HuH-7.5 (cell line): Measurements from ENCODE around the gene OTUD4.
A peak's percentile ranks its signal among the peaks of the same experiment; 100 is the strongest.
"Not testable (repeated sequence)": the region's sequence is repeated elsewhere in the genome, so short reads cannot be mapped to it uniquely, and the experiment has no call there.

ENCODE experiments used
- DNase-seq: peaks from one replicate; pipeline ENCODE4 v3.0.0; 2011; ENCODE audit warnings: low spot score

The OTUD4 gene, protein sequence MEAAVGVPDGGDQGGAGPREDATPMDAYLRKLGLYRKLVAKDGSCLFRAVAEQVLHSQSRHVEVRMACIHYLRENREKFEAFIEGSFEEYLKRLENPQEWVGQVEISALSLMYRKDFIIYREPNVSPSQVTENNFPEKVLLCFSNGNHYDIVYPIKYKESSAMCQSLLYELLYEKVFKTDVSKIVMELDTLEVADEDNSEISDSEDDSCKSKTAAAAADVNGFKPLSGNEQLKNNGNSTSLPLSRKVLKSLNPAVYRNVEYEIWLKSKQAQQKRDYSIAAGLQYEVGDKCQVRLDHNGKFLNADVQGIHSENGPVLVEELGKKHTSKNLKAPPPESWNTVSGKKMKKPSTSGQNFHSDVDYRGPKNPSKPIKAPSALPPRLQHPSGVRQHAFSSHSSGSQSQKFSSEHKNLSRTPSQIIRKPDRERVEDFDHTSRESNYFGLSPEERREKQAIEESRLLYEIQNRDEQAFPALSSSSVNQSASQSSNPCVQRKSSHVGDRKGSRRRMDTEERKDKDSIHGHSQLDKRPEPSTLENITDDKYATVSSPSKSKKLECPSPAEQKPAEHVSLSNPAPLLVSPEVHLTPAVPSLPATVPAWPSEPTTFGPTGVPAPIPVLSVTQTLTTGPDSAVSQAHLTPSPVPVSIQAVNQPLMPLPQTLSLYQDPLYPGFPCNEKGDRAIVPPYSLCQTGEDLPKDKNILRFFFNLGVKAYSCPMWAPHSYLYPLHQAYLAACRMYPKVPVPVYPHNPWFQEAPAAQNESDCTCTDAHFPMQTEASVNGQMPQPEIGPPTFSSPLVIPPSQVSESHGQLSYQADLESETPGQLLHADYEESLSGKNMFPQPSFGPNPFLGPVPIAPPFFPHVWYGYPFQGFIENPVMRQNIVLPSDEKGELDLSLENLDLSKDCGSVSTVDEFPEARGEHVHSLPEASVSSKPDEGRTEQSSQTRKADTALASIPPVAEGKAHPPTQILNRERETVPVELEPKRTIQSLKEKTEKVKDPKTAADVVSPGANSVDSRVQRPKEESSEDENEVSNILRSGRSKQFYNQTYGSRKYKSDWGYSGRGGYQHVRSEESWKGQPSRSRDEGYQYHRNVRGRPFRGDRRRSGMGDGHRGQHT

GRCh38 chr4:145180298-145181090, at the start of gene OTUD4:
OTUD4 (minus strand) TSS chr4:145180589; CDS start chr4:145179973, 616 bp downstream.
- peak; percentile 69 for DNase-seq

GRCh38 chr4:145223228-145223627, 42.8 kb upstream of the OTUD4 start:
- not testable (repeated sequence) for DNase-seq

GRCh38 chr4:145221529-145221928, 41.1 kb upstream of the OTUD4 start:
- DNase-seq = not testable (repeated sequence)

- DNase-seq = no peak
These were observed 38.7 kb upstream of the OTUD4 start for GRCh38 chr4:145219090-145219489.

- no peak for DNase-seq
These were observed 37.9 kb upstream of the OTUD4 start for GRCh38 chr4:145218251-145218650.

- DNase-seq = no peak
These were observed 37.0 kb upstream of the OTUD4 start for GRCh38 chr4:145217349-145217748.

- no peak for DNase-seq
These were observed 36.1 kb upstream of the OTUD4 start for GRCh38 chr4:145216535-145216934.

- DNase-seq = no peak
These were observed 32.9 kb upstream of the OTUD4 start for GRCh38 chr4:145213245-145213644.

DNA sequence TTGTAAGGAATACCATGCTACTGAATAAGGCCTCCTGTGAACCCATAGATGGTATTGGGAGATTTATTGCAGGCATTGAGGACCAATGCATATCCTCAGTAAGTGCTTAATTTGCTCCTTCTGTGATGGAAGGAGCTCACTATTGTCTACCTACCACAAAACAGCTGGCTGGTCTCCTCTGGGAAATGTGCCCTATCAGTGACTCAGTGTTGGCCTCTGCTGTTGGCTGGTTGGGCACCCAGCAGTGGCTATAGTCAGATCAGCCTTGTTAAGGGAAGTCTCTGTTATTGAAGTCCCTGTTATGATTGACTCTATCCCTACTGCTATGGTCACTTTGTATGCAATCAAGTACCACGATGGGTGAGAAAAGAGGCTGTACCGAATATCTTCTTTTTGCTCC, 27.5 kb upstream of the OTUD4 start:
- no peak for DNase-seq

DNA sequence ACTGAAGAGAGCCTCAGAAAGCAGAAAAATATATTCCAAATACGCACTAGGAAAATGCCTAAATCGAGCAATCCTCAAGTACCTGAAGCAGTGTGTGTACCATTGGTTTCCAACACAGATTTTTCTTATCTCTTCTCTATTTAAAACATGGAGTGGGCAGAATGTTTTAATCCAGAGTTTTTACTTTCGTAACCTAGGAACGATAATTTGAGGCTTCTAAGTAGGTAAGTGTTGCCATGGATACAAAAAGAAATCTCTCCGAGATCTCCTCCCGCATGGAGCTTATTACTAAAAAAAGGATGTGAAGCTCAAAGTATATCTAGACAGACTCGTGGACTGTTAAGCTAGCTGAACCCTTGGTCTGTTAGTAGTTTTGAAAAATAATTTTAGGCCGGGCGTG, 23.0 kb upstream of the OTUD4 start:
- DNase-seq = no peak

- DNase-seq = no peak
These were observed 20.0 kb upstream of the OTUD4 start for GRCh38 chr4:145200366-145200765.

GRCh38 chr4:145199051-145199716, 18.8 kb upstream of the OTUD4 start:
- DNase-seq = no peak

GRCh38 chr4:145196747-145197146, 16.4 kb upstream of the OTUD4 start:
- DNase-seq = no peak

DNA sequence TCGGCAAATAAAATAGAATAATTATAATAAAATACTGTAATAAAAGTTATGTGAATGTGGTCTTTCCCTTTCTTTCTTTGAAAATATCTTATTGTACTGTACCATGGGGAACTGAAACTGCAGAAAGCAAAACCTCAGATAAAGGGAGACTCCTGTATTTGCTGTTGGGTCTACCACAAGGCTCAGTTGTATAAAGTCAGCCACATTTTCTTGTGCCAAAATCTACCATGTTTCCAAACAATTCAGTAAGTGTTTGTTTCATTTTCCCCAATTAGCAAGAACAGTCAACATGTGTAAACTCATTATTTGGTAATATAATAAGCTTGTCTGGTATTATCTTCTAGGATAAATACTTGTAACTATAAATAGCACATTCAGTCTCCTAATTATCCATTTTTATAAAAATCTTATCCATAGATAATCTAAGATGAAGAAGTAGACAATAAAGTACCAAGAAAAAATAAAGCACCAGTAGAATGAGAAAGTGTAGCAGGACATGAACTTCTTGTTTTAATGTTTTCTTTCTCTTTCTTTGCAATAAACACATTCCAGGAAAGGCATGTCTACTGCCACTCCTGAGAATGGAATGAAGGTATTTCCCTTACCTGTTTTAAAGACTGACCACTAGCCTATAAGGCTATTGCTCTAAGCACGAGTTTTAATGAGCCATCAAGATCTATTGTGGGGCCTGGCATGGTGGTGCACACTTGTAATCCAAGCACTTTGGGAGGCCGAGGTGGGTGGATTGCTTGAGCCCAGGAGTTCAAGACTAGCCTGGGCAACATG, 15.0 kb upstream of the OTUD4 start:
- DNase-seq = no peak

- DNase-seq = no peak
These were observed 9.6 kb upstream of the OTUD4 start for GRCh38 chr4:145189981-145190380.

DNA sequence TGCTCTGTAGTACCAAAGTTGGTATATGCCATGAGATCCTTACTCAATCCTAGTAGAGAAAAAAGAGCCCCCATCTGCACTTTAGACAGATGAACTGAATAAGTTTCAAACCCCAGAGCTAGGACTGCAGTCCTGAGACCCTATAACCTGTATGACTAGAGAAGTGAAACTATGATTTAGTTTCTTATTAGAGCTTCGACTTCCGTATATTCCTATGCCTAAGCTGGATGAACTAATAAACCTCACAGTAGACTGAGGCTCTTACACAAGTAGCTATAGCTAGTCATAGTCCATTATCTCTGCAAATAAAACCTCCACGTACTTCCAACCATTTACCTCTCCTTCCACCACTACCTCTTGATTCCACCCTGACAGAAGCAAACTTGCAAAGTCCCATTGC, 6.3 kb upstream of the OTUD4 start:
- DNase-seq = no peak

DNA sequence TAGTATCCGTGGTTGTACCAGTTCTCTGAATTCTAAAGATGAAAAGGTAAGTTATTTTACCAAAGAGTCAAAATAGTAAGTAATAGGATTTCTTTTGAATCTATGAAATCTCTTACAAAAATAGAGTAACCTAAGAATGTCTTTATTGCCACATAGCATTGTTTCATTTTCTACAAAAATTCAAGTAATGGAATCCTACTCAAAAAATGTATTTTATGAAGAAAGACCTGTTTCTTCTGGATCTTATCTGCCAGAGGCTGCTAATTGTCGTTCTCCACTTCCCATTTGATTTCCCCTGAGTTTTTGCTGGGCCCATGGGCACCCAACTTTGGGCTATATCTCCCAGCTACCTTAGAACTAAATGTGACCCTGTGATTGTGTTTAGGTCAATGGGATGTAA, 3.2 kb upstream of the OTUD4 start:
- DNase-seq = no peak

- DNase-seq = no peak
These were observed 2.6 kb upstream of the OTUD4 start for GRCh38 chr4:145183023-145183422.

GRCh38 chr4:145182222-145182621, 1.8 kb upstream of the OTUD4 start:
- no peak for DNase-seq

DNA sequence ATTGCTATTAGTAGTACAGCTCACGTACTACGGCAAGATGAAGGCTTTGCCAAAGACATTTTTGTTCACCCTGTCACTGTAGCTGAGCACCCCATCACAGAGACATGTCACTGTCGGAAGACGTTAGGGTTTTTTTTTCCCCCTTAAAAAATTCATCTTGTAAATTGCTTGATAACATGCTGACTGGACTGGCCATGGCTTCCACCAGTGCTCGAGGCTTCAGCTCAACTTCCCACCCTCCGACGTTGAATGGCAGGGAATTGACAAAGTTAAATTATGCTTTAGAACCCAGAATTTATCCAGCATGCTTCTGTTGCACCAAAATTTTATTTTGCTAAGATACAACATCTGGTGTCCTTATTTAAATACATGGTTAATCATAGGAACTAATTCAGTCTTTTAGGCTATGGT, 707 bp upstream of the OTUD4 start:
- DNase-seq = no peak
